Medulla oblongata (tissue), 1 donor: ENCODE results near the gene SLC8A2.
"Not testable (repeated sequence)": the region's sequence is repeated elsewhere in the genome, so short reads cannot be mapped to it uniquely, and the experiment has no call there.

Experiments used
- DNase-seq: peaks from one replicate; pipeline ENCODE4 v3.0.0-alpha.2; 2015; ENCODE audit errors: extremely low spot score

The SLC8A2 gene

DNA sequence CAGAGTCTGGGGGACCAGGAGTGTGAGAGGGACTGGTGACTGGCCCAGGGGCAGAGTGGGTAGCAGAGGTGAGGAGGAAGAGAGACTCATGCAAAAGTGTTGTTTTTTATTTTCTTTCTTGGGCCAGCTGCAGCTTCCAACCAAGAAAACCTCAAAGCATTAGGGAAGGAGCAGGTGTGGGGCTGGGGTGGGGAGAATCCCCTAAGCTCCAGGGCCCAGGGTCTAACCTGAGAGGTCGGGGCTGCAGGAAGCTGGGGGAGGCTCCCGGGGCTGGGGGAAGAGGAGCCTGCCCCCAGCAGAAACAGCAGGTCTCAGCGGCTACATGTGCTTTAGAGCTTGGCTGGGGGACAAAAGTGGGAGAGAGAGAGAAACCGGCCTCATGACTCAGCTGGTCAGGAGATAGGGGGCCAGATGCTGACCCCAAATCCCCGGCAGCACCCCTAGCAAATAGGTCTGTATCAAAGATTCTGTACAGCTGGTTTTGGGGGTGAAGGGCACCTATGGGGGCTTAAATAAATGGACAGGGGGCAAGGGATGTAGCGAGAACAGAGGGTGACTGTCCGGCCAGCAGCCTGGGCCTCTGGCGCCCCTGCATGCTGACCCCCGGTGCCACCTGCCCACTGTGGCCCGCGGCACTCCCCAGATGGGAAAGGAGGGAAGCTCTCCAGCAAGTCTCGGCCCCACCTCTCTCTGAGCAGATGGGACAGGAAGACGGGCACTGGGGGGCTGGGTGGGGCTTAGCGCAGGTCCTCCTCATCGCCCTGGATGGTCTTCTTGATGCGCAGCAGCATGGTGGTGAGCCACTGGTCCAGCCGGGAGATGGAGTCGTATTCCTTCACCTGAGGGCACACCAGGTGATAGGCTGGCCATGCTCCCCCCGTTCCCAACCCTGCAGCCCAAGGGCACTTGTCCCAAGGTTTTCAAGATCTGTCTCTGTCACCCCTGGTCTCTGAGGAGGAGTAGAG, 16.1 kb upstream of the SLC8A2 start:
- no peak for DNase-seq

DNA sequence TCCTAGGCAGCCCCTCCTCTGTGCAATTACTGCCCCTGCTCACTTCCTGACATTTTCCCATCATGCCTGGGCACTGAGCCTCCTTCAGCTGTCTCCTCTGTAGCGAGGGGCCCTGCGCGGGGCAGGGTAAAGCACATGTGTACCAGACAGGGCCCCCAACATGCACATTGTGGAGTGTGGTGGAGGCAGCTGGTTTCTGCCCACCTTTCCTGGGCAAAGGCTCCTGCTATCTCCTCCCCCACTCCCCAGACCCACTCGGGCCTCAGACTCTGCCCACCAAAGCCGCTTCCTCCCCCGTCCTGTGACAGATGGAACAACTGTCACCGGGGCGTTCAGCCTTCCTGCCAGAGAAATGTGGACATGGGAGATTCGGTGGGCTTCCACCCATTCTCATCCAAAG, 15.2 kb upstream of the SLC8A2 start:
- DNase-seq: no peak

DNA sequence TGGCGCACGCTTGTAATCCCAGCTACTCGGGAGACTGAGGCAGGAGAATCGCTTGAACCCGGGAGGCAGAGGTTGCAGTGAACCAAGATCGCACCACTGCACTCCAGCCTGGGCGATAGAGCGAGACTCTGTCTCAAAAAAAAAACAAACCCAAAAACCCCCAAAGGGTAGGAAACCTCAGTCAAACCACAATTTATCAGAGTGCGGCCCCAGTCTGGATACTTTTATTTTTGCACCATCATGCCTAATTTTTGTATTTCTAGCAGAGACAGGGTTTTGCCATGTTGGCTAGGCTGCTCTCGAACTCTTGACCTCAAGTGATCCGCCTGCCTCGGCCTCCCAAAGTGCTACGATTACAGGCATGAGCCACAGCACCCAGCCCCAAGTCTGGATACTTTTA, 14.5 kb upstream of the SLC8A2 start:
- DNase-seq: not testable (repeated sequence)

DNA sequence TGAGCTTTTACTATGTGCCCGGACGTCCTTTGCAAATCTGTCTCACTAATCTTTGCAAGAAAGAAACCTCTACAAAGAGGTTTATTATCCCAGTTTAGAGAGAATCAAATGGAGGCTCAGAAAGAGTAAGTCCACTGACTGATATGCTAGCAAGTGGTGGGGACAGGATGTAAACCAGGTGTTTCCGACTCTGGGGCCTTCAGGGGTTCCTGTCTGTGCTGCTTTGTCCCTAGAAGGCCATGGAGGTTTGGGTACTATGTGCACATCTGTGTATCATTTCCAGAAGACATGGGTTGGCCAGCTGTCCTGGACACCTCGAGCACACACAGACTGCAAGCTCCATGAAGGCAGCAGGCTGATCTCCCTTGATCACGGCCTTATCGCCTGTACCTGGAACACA, 13.5 kb upstream of the SLC8A2 start:
- DNase-seq: no peak

DNA sequence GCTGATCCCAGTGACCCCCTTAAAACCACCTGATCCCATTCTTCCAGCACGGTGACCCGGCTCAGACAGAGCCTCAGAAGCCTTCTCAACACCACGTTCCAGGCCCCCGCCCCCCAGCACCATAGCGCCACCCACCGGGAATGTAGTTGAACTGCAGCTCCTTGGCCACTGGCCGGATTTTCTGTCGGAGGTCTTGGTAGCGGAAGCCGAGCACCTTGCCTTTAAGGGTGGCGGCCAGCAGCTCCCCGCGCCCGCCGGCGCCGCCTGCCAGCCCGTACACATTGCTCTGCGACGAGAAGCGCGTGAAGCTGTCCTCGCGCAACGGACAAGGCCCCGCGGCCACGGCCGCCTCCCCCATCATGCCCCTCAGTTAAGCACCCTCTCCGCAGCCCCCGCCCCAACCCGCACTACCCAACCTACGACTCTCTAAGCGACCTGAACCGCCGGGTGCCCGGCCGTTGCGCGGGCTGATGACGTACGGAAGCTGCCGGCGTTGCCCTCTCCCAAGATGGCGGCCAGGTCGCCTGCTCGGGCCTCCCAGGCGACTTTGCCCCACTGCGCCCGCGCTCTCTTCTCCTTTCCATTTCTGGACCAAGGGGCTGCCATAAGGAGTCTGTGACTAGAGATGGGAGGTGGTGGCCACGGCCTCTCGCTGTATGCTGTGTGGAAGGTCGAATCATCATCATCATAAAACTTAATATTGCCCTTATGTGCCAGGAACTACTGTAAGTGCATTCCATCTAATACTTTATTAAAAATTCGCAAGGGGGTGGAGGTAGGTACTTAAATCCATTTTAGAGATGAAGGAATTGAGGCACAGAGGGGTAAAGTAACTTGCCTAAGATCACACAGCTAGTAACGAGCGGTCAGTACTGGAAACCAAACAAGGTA, 12.4 kb upstream of the SLC8A2 start, which contains the start of gene KPTN:
KPTN (minus strand) TSS at position 420 of the 891 bp plus-strand sequence; CDS start at position 361, 59 bp downstream.
- DNase-seq: peak; percentile 87

DNA sequence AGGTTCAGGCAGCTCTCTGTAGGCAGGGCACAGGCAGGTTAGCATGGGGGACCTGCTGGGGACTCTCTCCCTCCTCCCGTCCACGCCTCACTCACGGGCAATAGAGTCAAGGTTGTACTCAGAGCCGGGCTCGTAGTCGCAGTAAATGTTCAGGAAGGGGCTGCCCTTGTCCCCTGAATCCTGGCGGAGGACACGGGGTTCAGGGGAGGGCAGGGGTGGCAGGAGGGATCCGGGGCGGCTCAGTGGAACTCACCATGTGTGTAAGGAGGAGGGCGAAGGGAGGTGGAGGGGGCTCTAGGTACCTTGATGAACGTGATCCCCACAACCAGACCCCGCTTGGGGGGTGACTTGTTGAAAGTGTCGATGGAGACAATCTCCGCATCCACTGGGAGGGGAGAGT, 11.5 kb upstream of the SLC8A2 start:
- no peak for DNase-seq

DNA sequence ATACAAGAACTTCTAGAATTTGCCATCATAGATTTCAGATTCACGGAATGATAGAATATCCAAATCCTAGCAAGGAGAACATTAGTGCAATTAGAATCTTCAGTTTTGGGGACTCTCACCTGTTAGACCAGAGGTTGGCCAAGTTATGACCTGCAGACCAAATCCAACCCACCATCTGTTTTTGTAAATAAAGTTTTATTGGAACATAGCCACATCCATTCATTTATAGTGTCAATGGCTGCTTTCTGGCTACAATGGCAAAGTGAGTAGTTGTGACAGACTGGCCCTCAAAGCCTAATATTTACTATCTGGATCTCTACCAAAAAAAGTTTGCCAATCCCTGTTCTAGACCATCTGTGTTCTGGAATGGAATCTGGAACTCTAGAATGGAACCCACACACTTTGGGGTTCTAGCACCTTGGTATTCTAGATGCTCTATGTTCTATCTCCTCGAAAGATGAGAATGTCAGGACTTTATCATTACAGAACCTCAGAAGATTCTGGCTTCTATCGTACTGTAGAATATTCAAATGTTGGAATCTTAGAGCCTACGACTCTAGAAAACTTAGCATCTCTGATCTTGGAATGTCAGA, 9.9 kb upstream of the SLC8A2 start:
- no peak for DNase-seq

DNA sequence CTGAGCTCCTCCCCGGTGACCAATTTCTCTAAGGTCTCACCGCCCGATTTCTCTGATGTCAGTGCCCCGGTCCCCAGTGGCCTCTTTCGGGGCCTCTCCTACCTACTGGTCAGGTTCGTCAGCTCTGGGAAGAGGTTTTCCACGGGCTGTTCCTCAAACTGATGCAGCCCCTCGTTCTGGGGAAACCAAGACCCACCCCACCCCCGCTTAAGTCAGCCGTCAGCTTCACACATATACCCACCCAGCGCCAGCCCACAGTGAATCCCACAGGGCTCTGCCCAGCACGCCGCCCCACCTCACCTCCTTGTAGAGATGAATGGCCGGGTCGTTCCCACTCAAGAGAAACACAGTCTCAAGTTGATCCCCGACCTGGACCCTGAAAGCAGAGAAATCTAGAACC, 9.0 kb upstream of the SLC8A2 start:
- DNase-seq: no peak

DNA sequence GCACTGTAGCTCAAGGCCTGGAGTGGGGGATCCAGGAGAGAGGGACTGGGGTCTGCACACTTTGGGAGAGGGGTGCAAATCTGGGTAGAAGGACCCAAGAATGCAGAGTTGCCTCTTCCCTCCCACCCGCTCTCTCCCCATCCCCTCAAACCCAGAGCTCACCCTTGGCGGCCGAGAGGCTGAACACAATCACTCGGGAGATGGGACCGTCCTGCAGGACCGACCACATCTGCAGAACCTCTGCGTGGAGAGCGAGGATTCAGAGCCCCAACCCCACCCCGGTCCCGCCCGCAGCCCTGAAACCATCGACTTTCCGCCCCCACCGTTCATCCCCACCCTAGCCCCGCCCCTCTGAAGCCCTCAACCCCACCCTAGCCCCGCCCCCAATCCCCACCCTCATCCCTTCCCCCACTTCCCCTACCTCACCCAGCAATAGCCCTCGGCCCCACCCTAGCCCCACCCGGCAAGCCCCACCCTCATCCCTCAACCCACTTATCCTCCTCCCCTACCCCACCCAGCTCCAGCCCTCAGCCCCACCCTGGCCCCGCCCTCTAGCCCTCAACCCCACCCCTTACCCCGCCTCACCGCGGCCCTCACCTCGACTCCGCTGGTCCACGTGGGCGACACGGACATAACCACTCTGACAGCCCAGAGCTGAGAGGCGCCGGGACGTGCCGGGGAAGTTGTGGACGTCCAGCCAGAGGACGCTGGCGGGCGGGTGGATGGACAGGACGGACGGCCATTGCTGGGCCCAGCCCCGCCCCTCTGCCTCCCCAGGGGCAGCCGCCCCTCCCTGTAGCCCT, 8.2 kb upstream of the SLC8A2 start:
- no peak for DNase-seq

DNA sequence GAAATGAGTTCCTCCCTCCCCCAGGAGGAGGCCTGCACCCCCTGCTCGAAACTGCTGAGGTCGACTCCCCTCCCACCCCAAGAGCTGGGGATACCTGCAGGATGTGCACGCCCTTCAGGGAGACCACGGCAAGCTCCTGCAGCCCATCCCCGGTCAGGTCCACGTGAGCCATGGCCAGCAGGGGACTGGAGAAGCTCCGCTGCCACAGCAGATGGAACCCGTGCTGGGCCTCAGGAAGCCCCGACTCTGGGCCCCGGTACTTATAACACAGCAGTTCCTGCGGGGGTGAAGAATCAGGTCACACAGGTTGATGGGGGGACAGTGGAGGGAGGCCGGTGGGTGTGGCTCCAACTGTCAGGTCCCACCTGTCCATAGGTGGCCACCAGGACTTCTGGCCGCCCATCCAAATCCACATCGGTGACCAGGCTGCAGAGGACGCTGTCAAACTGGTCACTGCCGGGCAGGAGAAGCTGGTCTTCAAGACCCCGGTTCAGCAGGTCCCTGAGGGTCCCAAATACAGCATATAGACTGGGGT, 4.8 kb upstream of the SLC8A2 start:
- DNase-seq: no peak

DNA sequence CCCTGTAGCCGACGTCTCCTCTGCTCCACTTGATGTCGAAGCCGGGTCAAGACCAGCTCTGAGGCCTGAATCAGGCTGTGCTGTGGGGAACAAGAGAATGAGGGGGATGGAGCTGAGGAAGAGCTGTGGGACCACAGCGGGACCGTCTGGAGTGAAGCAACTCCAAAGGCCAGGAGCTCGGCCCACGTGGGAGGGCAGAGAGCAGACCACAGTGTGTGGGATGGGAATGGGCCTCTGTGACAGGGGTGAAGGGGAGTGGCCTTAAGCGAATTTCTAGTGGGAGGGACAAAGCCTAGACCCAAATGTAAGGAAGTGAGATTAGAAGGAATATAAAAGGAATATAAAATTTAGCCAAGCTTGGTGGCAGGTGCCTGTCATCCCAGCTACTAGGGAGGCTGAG, 3.8 kb upstream of the SLC8A2 start:
- no peak for DNase-seq

DNA sequence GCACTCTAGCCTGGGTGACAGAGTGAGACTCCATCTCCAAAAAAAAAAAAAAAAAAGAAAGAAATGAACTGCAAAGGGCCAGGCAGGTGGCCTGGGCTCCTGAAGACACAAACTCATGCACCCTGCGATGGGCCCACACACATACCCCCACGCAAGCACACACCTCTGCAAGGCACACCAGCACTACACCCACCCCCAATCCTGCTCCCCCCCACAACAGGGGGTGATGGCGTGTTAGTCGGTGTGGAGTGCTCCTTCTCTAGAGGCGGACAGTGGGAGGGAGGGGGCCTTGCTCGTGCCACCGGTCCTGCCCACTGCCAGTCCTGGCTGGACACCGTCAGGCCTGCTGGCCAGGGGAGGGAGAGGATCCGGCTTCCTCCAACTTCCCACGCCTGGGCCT, 1.6 kb upstream of the SLC8A2 start:
- DNase-seq: no peak

DNA sequence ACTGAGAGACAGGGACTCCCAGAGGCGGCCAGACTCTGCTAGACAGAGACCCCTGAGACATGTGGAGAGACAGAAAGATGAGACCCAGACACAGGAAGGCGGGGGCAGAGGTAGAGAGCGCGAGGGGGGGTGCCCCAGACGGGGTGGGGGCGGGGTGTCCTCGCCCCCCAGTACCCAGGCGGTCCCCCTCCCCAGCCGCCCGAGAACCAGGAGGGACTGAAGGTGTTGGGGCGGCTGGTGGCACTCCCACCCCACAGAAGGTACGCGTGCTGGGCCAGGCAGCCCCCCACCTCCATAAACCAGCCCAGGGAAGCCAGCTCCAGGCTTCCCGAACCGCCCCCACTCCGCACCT, 336 bp downstream of the SLC8A2 start:
- DNase-seq: no peak

DNA sequence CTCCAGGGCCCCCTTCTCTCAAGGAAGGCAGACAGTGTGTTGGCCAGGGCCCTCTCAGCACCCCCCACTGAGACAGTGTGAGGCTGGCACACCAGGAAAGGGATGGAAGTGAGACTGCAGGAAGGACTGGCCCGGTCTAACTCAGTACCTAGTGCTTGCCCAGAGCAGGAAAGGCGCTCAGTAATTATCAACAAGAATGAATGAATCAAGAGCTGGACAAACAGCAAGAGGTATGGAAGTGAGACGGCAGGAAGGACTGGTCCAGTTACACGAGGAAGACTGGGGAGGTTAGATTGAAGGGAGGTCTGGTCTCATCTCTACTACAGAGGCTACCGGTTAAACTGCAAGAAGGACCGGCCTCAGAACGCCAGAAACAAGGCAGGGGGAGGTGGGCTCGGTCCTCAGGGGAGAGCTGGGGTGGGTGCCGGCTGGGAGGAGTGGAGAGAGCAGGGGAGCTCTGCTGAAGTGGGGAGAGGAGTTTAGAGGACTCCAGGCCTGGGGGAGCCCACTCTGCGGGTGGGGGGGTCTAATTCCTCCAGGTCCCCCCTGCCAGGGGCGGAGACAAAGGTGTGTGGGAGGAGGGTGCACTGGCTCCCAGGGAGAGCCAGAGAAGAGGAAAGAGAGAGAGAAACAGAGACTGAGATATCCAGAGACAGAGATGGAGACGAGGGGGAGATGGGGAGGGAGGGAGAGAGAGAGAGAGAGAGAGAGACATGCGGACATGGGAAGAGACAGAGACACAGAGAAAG, 1.1 kb downstream of the SLC8A2 start:
- DNase-seq: no peak

DNA sequence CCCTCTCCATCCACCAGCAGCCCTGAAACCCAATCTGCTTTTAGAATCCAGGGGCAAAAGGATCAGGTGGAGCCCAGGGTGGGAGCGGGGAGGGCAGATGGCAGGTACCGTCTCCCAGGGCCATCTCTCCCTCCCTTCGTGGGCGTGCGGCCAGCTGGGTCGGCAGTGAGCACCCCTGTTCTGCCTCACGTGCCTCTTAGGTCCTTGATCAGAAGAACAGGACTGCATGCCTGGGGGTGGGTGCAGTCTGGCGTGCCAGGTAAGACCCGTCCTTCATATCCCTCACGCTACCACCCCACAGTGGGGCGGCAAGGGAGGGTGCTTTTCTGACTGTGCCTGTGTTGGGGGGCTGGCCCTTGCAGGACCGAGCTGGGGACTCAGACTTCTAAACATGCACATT, 2.0 kb downstream of the SLC8A2 start:
- no peak for DNase-seq

DNA sequence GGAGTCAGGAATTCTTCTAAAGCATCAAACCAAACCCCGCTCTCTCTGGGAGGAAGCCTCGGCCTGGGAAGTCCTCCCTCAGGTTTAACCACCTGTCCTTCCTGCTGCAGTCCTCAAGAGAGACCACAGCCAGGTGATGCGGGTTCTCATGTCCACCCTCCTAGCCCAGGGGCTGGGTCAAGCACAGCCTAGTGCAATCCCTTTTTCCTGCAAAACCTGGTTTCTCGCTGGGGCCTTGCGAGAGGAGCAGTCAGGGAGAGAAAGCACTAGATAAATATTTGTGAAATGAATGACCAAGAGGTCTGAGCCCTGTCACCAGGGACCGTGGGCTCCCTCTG, 2.4 kb downstream of the SLC8A2 start:
- DNase-seq: no peak

DNA sequence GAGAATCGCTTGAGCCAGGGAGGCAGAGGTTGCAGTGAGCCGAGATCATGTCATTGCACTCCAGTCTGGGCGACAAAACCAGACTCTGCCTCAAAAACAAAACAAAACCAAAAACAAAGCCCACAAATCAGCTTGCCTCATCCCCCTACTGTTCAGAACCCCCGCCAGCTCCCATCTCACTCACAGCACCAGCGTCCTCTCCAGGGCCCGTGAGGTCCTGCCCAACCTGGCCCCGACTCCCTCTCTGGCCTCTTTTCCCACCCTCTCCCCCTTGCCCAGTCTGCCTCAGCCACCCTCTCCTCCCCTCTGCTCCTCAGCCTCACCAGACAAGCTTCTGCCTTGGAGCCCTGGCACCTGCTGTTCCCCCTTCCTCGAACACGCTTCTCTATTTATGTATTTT, 3.8 kb downstream of the SLC8A2 start:
- DNase-seq: no peak

DNA sequence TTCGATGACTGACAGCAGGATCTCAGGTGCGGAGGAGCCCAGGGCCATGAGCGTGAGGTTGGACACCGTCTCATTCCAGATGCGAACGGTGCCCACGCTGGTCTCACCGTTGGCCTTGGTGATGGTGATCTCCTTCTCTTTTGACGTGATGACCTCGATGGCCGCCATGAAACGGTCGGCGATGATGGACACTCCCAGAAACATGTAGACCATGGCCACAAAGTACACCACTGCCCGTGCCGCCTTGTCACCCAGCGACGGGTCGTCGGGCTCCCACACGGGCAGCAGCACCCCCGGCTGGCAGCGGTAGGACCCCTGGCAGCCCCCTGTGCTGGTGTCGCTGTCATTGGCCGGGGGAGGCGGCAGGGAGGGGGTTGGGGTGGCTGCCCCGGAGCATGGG, 5.7 kb downstream of the SLC8A2 start:
- DNase-seq: no peak

DNA sequence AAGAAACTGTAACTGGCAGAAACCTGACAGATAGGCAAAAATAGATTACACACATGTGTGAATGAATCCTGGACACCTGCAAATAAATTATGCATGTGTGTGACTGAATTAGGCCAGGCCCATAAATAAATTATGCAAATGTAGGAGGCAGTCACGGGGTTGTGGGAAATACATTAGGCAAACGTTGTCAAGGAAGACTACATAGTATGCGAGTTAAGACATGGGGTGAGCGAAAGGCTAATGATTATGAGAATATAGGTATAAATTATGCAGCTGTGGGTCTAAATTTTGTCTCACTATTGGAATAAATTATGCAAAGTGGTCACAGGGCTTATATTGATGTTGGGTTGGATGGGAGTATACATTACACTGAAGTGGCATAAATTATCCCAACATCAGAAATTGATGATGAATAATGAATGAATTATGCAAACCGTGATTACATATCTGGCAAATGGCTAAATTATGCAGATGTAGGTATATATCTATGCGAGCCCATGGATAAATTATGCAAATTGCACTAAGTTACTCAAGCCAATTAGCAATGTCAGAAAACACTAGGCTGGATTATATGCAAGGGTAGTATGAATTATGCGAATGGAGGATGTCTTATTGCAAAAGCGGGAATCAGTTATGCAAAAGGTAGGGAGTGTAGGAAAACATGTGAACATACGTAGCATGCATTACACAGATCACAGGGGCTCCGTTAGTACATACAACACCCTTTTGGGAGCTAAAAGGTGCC, 6.8 kb downstream of the SLC8A2 start:
- no peak for DNase-seq

DNA sequence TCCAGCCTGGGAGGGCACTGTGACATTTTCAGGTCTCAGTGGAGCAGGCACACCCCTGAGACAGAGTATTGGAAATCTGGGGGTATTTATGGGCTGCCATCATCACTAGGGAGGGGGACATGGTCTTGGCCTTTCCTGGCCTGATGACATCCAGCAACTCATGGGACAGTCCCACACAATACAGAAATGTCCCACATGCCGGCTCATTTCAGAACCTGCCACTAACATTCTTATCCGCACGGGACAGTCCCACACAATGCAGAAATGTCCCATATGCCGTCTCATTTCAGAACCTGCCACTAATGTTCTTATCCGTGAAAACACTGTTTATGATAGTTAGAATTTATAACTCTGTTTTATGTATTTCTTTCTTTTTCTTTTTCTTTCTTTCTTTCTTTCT, 9.8 kb downstream of the SLC8A2 start:
- no peak for DNase-seq
